Subcutaneous abdominal adipose tissue (tissue), 5 donors: ENCODE results near the gene SHC4.

ENCODE experiments used
- H3K27ac ChIP-seq: one replicate; pipeline ENCODE4 v1.7.0; 2013; ENCODE audit warnings: low read depth, mild to moderate bottlenecking, inconsistent platforms, low read length, moderate library complexity
- H3K27me3 ChIP-seq, 5 donors: one replicate each; pipeline ENCODE4 v1.7.0; 2013; ENCODE audit warnings: low read length in 5 of 5, inconsistent platforms in 1 of 5; ENCODE audit not compliant: control insufficient read depth in 5 of 5, insufficient read depth in 4 of 5
- H3K36me3 ChIP-seq, 5 donors: one replicate each; pipeline ENCODE4 v1.7.0; 2013; ENCODE audit warnings: low read length in 5 of 5; ENCODE audit not compliant: control insufficient read depth in 5 of 5, insufficient read depth in 5 of 5
- H3K4me1 ChIP-seq, 5 donors: one replicate each; pipeline ENCODE4 v1.7.0; 2013; ENCODE audit warnings: low read length in 5 of 5, mild to moderate bottlenecking in 3 of 5, moderate library complexity in 1 of 5; ENCODE audit not compliant: control insufficient read depth in 5 of 5, insufficient read depth in 5 of 5
- H3K4me3 ChIP-seq, 5 donors: one replicate each; pipeline ENCODE4 v1.7.0; 2013; ENCODE audit warnings: low read length in 5 of 5, low read depth in 1 of 5
- H3K9ac ChIP-seq, 5 donors: one replicate each; pipeline ENCODE4 v1.7.0; 2013; ENCODE audit warnings: low read length in 5 of 5, mild to moderate bottlenecking in 4 of 5, moderate library complexity in 3 of 5
- H3K9me3 ChIP-seq, 5 donors: one replicate each; pipeline ENCODE4 v1.7.0; 2013; ENCODE audit warnings: low read length in 5 of 5; ENCODE audit not compliant: control insufficient read depth in 5 of 5
- donor health status: healthy.
- donor health status: healthy.
- donor health status: healthy.
- donor health status: healthy.
- donor health status: healthy.

The SHC4 gene

GRCh38 chr15:48781017-48781416 is 182.7 kb downstream of the SHC4 start:
- H3K36me3 ChIP-seq = peaks cover 0 to 22% (median 8%) of the 10 kb centered on the region in 5 donors

GRCh38 chr15:48778331-48778730 is 185.4 kb downstream of the SHC4 start:
- H3K27me3 ChIP-seq = no peaks in the 10 kb centered on the region
- no peak overlapping the region for H3K27ac ChIP-seq
- no peak overlapping the region for H3K9ac ChIP-seq
- H3K9me3 ChIP-seq = no peaks in the 10 kb centered on the region
- H3K4me3 ChIP-seq = no peak overlapping the region
- H3K36me3 ChIP-seq = peaks cover 0 to 22% (median 8%) of the 10 kb centered on the region in 5 donors
- H3K4me1 ChIP-seq = peaks cover 0 to 3% (median 0%) of the 10 kb centered on the region in 5 donors

More at GRCh38 chr15:48781017-48781416, 182.7 kb downstream of the SHC4 start:
- no peak overlapping the region for H3K9ac ChIP-seq
- no peaks in the 10 kb centered on the region for H3K27me3 ChIP-seq
- H3K9me3 ChIP-seq = no peaks in the 10 kb centered on the region
- H3K4me3 ChIP-seq = no peak overlapping the region
- no peak overlapping the region for H3K27ac ChIP-seq
- peaks cover 0 to 11% (median 6%) of the 10 kb centered on the region in 5 donors for H3K4me1 ChIP-seq

DNA sequence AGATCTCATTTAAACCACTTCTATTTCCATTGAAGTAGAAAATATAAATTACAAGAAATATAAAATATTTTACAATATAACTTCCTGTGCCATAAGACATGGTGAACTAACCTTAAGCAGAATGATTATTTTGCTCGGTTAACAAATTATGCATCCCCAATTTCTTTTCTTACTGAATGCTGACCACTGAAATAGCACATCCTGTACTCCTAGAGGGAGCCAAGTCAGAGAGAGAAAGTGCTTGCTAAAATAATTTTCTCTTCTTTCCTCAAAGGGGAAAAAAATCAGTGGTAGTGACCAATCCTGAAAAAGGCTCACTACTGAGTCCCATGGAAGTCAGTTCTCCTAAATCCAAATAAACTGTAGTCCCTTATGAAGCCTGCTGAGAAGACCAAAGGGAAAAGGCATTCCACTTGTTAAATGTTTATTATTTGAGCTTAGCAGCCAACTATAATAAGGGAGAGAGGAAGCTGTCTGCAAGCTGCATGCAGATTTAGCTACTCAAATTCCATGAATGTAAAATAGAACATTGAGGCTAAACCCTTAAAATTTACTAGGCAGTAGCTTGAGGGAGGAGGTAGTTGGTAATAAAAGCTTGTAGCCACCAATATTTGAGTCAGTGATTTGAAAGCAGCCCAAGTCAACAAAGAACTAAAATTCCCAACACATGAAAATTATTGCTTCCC is 185.9 kb downstream of the SHC4 start:
- no peak overlapping the region for H3K27ac ChIP-seq
- H3K36me3 ChIP-seq = peaks cover 0 to 20% (median 8%) of the 10 kb centered on the region in 5 donors
- H3K27me3 ChIP-seq = no peaks in the 10 kb centered on the region
- peaks cover 0 to 3% (median 0%) of the 10 kb centered on the region in 5 donors for H3K4me1 ChIP-seq
- H3K9me3 ChIP-seq = no peaks in the 10 kb centered on the region
- no peak overlapping the region for H3K9ac ChIP-seq
- no peak overlapping the region for H3K4me3 ChIP-seq

DNA sequence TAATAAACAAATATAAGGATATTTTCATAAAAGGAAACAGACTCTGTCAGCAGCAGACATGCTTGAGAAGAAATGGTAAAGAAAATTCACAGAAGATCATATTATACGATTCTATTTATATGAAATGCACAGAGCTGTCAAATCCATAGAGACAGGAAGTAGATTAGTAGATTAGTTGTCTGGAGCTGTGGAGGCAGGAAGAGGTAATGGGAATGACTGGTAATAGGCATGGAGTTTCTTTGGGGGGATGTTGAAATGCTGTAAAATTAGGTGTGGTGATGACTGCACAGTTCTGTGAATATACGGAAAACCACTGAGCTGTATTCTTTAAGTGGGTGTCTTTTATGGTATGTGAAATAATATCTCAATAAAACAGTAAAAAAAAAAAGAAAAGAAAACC is 188.2 kb downstream of the SHC4 start:
- Histone ChIP-seq H3K9ac (no peak overlapping the region), H3K27ac (no peak overlapping the region), H3K9me3 (no peaks in the 10 kb centered on the region), H3K27me3 (no peaks in the 10 kb centered on the region), H3K4me1 (peaks cover 0 to 11% (median 0%) of the 10 kb centered on the region in 5 donors), H3K4me3 (no peak overlapping the region), H3K36me3 (peaks cover 0 to 4% (median 0%) of the 10 kb centered on the region in 5 donors)

DNA sequence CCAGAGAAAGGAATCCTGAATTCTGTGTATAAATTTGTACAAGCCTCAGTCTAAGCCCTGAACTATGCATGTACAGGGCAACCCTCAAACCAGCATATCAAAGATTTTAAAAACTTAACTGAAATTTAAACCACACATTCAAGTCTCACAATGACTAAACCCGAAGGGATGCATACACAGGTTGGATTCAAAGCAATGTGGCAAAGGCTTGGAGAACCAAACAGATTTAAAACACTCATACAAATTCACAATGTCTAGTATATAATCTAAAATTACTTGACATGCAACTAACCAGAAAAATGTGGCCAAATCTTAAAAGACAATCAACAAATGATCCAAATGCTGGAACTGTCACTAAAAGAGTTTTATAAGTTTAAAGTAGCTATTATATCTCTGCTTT is 189.2 kb downstream of the SHC4 start:
- no peaks in the 10 kb centered on the region for H3K9me3 ChIP-seq
- H3K9ac ChIP-seq = no peak overlapping the region
- H3K4me3 ChIP-seq = no peak overlapping the region
- H3K27ac ChIP-seq = no peak overlapping the region
- H3K4me1 ChIP-seq = peaks cover 0 to 14% (median 0%) of the 10 kb centered on the region in 5 donors
- H3K36me3 ChIP-seq = peaks cover 0 to 3% (median 0%) of the 10 kb centered on the region in 5 donors
- H3K27me3 ChIP-seq = no peaks in the 10 kb centered on the region
